NCI-H2227 (cell line): ENCODE data around the gene RAB7A.
A peak's percentile ranks its signal among the peaks of the same experiment; 100 is the strongest.
"Not testable (repeated sequence)": the region's sequence is repeated elsewhere in the genome, so short reads cannot be mapped to it uniquely, and the experiment has no call there.

Experiments
- DNase-seq: peaks from one replicate; lab custom pipeline; 2025; ENCODE audit not compliant: unreplicated experiment; lab: John Stamatoyannopoulos, UW

RAB7A gene

GRCh38 chr3:128815318-128816064, 89.5 kb downstream of the RAB7A start:
- DNase-seq, result no peak

GRCh38 chr3:128818186-128818787, 92.3 kb downstream of the RAB7A start:
- DNase-seq, result no peak

- no peak for DNase-seq
These were observed 94.4 kb downstream of the RAB7A start for GRCh38 chr3:128820252-128820839.

GRCh38 chr3:128823008-128823407, 97.0 kb downstream of the RAB7A start:
- DNase-seq, result no peak

GRCh38 chr3:128823631-128824030, 97.6 kb downstream of the RAB7A start:
- DNase-seq, result no peak

GRCh38 chr3:128824132-128824850, 98.3 kb downstream of the RAB7A start:
- DNase-seq, result no peak

GRCh38 chr3:128825117-128825725, 99.2 kb downstream of the RAB7A start:
- no peak for DNase-seq

GRCh38 chr3:128829087-128829486, 103.1 kb downstream of the RAB7A start:
- DNase-seq, result not testable (repeated sequence)

- DNase-seq, result not testable (repeated sequence)
These were observed 104.1 kb downstream of the RAB7A start for GRCh38 chr3:128829925-128830625.

GRCh38 chr3:128830762-128831161, 104.8 kb downstream of the RAB7A start:
- DNase-seq, result not testable (repeated sequence)

GRCh38 chr3:128832979-128833378, 107.0 kb downstream of the RAB7A start:
- DNase-seq, result not testable (repeated sequence)

- no peak for DNase-seq
These were observed 109.1 kb downstream of the RAB7A start for GRCh38 chr3:128835096-128835495.

- no peak for DNase-seq
These were observed 116.2 kb downstream of the RAB7A start for GRCh38 chr3:128841926-128842920.

- no peak for DNase-seq
These were observed 118.5 kb downstream of the RAB7A start for GRCh38 chr3:128844502-128844901.

GRCh38 chr3:128845119-128845777, 119.3 kb downstream of the RAB7A start:
- no peak for DNase-seq

GRCh38 chr3:128845778-128846485, 119.9 kb downstream of the RAB7A start:
- DNase-seq, result peak; percentile 49

GRCh38 chr3:128846486-128846891, 120.5 kb downstream of the RAB7A start:
- DNase-seq, result no peak

GRCh38 chr3:128847666-128848370, 121.8 kb downstream of the RAB7A start:
- DNase-seq, result no peak
